Globus pallidus (tissue), 1 donor: Measurements from ENCODE around the gene PHF2.

Source experiments
- DNase-seq: peaks from one replicate; pipeline ENCODE4 v3.0.0-alpha.2; 2015; ENCODE audit warnings: low spot score

Gene PHF2

DNA sequence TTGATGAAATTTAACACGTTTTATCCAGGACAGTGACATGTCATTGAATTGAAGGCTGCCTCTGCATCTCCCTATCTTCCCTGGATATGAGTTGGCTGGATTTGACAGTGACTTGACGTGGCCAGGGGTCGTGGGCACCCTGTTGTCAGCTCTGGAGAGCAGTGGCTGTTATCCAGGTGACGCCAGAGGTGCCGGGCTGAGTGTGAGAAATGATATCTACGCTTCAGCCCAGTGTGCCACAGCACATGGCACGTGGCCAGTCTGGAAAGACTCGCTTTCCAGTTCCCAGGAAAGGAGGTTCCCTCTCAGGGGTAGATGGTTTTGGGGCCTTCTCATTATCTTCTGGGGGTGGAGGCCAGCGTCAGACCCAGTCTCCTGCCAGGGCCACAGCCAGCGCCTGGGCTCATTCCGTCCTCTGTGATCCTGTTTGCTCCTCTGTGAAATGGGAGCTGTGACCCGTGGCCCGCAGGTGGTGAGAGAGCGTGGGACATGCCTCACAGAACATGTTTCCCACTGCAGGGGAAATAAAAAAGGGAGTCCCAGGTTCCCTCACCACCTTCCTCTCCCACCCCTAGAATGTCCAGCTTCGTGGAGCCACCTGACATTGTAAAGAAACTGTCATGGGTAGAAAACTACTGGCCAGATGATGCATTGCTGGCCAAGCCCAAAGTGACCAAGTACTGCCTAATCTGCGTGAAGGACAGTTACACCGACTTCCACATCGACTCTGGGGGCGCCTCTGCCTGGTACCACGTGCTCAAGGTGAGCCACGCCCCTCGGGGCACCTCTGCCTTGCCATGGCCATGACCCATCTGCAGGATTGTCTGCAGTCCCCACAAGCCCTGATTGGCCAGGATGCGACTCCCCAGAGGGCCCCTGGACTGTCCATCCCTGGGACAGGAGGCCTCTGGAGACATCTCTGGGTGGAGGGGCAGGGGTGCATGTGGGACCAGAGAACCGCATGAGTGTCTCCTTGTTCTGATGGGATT lies 76.5 kb downstream of the PHF2 start:
- DNase-seq: no peak

DNA sequence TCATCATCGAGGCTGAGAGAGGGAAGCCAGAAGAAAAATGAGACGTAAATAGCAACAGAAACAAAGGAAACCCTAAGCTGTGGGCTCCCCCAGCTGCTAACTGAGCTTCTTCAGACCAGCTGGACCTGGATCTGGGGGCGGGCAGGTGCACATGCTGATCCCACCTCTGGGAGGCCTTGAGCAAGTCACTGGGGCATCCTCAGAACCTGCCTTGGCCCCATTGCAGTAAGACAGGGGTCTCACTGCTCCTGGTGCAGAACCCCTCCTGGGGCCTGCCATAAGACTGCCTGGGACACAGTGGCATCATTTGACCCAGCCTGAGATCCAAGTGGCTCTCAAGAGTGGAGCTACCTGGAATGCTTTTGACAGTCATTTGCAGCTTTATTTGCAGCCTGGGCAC lies 77.4 kb downstream of the PHF2 start:
- no peak for DNase-seq

DNA sequence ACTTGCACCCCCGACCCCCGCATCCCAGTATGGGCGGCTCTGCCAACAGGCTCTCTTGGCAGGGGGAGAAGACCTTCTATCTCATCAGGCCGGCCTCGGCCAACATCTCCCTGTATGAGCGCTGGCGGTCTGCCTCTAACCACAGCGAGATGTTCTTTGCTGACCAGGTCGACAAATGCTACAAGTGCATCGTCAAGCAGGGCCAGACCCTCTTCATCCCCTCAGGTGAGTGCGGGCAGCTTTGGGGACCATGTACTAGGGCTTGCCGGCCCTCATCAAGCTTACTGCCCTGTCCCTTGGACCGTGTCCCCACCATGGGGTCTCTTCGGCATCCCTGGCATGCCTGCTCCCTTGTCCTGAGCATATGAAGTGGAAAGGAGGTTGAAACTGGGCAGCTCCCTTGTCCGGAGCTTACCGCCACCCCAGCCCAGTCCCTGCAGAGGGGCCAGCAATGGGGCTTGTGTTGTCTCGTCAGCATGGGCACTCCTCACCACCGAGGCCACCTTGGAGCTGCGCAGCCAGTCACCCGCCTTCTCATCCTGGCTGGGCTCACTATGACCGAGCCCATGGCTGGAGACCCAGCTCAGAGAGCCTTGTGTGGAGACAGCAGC lies 78.1 kb downstream of the PHF2 start:
- no peak for DNase-seq

DNA sequence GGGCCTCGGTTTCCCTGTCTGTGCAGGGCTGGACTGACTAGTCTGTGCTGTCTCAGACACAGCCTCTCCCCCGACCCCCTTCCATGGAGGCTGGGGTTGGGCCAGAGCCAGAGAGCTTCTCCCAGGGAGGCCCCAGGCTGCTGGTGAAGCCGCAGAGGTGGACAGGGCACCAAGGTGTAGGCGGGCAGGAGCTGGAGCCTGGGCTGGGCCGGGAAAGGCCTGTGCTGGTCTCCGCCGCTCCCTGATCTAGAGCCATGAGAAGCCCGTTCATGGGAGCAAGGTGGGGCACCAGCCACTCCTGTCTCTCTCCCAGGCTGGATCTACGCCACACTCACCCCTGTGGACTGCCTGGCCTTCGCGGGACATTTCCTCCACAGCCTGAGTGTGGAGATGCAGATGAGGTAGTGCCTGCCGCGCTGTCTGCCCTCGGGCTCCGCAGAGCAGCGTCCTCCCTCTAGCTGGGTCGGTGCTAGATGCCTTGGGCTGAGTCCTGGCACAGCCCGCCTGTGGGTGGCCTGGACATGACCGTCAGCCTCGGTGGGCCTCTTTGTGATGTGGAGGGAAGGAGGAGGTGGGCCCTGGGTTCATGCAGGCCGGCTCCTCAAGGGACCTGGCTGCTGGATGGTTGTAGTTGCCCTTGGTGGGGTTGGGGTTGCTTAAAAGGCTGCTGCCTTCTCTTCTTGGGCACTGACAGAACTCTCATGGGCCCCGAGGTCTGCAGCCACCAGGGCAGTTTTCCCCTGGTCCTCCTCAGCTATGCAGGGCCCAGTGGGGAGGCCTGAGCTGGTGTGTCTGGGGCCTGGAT lies 79.4 kb downstream of the PHF2 start:
- no peak for DNase-seq

DNA sequence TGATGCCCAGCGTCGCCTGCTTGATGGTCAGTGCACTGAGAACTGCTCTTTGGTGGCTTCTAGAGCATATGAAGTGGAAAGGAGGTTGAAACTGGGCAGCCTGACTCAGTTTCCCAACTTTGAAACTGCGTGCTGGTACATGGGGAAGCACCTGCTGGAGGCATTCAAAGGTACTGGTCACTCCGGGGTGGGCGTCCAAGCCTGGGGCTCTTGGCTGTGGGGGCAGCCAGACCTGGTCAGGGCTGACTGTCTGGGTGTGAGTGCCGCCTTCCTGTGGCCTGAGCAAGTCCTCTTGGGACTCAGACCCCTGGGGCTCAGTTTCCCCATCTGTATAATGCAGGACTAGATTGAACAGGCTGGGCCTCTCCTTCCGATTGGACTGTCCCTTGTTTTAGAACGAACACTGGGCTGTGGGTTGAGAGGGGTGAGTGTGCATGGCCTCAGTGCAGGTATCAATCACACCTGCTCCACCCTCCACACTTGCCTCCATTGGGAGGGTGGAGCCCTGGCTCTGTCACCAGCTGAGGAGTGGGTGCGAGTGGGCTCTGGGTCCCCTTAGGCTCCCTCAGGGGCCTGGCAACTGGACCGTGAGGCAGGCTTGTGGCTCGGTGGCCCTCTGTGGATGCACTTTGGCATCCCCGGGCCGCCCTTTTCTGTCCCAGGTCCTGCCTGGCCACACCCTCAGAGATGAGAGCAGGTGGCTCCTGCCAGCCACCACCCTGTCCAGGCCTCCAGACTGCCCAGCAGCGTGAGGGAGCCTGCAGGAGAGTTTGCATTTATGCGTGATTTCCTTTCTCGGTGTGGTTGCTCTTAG lies 80.2 kb downstream of the PHF2 start:
- no peak for DNase-seq

DNA sequence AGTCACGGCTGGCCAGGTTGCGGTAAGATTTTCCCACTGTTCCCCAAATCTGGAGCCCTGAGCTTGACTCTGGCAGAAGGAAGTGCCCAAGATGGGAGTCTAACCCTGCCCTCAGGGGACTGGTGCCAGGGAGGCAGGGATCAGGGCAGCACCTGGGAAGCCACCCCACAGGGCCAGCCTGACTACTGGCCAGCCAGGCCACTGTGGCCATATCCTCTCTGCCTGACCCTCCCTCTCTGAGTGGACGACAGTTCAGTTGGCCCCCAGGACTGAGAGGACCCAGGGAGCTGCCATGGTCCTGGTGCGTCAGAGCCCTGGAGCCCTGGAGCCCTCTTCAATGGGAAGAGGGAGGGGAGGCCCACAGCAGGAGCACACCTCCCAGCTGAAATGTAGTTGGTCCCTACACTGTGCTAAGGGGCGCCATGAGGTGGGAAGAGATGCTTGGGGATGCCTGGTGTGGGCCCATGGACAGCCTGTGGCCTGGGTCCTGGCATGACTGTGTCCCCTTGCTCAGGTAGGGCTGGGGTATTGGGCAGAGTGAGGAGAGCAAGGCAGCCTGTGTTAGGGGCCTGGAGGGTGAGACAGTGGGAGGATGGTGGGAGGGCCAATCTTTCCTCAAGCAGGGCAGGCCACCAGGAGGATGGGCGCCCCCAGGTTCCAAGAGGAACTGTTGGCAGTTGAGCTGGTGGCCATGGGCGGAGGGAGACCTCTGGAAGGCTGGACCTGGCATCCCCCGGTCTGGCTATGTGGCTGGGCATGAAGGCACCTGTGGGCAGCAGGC lies 81.1 kb downstream of the PHF2 start:
- DNase-seq: no peak

DNA sequence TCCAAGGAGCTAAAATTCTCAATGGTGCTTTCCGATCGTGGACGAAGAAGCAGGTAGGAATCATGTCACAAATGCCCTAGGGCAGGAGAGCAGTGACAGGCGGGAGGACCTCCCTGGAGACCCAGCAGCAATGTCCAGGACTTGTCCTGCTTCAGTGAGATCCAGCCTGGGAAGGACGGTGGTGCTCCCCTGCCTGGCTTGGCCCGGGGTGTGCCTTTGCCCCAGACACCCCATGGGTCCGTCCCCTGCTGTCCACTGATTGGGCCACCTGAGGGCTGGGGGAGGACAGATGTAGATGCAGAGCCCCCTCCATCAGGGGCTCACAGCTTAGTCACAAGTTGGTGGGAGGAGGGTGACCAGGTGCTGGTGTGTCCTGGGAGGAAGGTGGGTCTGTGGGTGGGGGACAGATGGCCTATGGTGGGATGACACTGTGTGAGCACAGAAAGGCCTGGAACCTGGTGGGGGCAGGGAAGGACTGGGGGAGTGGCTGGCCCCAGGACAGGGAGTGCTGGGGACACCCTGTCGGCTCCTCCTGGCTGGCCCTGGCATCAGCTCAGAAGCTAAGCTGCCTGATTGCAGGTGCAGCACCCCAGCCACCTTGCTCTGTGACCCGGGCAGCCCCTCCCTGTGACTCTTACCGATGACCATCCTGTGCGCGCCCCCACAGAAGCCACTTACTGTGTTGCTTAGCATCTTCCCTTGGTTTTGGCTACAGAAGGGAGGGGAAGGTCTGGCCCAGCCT lies 82.0 kb downstream of the PHF2 start:
- no peak for DNase-seq

DNA sequence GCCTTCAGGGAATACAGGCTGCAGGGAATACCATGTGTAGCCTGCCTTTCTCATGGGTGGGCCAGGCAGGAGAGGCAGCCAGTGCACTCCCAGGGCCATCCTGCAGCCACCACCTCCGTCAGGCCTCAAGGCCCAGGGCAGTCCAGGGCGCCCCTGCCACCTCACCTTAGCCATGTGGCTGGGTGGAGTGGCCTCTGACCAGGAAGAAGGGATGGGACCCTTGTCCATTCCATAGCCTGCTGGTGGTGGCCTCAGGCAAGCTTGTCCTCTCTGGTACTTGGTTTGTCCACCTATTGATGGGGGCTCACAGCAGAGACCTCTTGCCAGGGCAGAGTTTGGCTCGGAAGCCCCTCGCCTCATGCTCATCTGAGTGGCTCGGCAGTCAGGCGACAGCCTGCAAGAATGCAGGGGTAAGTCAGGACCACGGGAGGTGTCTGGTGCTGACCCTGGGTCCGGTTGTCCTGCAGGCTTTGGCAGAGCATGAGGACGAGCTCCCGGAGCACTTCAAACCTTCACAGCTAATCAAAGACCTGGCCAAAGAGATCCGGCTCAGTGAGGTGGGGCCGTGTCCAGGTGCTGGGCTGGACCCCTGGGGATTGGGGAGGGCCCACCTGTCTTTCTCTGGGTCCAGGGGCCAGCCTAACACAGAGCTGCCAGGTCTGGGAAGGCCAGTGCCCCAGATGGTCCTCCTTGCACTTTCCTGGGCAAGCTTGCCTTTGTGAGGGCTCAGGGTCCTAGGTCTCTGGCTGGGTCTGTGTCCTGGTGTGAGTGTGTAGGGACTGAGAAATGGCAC lies 82.9 kb downstream of the PHF2 start:
- DNase-seq: no peak

DNA sequence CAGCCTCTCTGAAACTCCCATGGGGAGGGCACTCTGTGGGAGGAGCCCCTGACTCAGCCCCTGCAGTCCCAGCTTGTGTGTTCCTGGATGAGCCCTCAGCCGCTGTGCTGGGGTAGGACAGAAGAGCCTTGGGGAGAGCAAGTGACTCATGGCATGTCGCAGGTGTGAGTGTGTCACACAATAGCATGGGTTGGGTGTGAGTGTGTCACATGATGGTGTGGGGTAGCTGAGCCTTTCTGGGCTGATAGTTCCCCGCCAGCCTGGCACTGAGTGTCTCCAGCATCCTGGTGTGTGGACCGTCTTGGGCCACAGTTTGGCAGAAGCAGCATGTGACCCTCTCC lies 83.4 kb downstream of the PHF2 start:
- DNase-seq: no peak

DNA sequence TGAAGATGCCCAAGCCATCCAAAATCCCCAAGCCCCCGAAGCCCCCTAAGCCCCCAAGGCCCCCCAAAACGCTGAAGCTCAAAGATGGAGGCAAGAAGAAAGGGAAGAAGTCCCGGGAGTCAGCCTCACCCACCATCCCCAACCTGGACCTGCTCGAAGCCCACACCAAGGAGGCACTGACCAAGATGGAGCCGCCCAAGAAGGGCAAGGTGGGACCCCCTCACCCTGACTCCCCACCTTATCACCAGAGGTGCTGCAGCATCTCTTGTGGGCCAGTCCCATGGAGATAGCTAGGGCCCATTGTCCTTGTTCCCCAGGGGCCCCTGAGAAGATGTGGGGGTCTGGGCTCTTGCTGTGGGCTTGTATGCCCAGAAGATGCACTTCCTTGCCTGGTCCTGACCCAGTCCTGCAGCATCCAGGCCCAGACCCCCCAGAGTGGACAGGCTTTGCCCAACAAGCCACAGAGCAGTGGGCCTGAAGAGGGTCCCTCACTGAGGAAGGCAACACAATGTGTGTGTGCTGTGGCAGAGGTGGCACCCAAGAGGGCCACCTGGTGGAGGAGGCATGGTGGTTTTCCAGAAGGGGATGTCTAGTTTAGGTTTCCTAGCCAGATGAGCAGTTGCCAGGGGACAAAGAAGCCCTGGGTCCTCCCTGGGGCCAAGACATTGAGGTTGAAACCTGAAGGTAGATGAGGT lies 84.1 kb downstream of the PHF2 start:
- no peak for DNase-seq

DNA sequence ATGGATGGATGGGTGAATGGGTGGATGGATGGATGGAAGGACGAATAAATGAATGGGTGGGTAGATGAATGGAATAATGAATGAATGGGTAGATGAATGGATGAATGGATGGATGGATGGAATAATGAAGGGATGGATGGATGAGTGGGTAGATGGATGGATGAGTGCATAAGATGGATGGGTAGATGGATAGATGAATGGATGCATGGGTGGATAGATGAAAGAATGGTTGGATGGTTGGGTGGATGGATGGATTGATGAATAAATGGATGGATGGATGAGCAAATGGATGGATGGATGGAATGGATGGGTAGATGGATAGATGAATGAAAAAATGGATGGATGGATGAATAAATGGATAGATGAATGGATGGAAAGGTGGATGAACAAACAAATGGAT lies 85.2 kb downstream of the PHF2 start:
- DNase-seq: no peak

DNA sequence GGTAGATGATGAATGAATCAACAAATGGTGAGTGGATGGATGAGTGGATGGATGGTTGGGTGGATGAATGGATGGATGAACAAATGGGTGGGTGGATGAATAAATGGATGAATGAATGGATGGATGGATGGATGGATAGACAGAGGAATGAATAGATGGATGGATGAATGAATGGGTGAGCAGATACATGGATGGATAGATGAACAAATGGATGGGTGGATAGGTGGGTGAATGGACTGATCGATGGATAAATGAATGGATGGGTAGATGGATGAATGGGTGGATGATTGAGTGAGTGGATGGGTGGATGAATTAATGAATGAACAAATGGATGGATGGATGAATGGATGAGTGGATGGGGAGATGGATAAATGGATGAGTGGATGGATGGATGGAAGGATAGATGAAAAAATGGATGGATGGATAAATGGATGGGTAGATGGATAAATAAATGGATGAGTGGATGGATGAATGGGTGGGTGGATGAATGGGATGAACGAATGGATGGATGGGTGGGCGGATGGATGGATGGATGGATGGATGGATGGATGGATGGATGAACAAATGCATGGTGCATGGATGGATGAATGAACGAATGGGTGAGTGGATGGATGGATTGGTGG lies 85.7 kb downstream of the PHF2 start:
- DNase-seq: no peak

DNA sequence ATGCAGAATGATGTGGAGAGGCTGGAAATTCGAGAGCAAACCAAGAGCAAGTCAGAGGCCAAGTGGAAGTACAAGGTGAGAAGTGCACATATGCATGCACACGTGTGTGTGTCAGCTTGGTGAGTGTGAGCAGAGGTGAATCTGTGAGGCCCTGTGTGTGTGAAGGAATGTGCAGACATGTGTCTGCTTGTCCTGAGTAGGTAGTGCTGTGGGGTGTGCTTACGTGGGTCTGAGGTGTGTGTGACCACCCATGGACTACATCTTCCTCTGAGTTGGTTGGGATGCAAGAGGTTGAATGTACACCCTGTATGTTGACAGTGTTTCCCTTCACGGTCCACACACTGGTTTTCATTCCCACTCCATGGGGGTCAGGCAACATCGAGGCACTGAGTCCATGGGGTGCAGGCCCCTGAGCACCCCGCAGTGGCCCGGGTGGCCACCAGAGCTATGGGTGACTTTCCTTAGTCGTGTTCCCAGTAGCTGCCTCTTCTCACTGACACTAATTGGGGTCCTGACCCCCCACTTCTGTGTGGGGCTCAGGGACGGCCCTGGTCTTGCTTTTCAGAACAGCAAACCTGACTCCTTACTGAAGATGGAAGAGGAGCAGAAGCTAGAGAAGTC lies 86.7 kb downstream of the PHF2 start:
- DNase-seq: no peak

DNA sequence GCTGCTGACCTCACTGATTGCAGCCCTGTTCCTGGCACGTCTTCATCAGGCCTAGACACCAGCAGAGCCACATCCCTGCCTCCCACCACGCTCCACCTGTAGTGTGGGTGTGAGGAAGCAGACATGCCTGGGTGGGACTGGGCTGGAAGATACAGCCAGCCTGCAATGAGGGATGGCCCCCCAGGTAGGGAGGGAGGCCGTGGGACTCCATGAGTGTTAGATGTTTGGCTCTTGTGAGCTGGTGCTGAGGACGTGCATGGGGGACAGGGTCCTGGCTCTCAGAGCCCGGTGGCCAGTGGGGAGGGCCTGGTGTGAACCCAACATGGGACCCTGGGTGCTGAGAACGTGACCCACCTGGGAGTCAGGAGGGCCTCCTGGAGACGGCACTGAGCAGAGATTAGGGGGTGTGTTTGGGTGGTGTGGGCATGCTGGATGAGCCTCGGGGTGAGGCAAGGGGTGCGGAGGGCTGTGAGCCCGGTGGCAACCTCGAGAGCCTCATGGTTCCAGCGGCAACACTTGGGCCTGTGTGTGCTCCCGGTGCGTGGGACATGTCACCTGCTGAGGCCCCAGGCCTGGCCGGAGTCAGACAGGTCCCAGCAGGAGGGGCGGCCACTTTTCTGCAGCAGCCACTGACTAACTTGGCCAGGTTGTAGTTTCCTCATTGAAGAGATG lies 87.6 kb downstream of the PHF2 start:
- no peak for DNase-seq

DNA sequence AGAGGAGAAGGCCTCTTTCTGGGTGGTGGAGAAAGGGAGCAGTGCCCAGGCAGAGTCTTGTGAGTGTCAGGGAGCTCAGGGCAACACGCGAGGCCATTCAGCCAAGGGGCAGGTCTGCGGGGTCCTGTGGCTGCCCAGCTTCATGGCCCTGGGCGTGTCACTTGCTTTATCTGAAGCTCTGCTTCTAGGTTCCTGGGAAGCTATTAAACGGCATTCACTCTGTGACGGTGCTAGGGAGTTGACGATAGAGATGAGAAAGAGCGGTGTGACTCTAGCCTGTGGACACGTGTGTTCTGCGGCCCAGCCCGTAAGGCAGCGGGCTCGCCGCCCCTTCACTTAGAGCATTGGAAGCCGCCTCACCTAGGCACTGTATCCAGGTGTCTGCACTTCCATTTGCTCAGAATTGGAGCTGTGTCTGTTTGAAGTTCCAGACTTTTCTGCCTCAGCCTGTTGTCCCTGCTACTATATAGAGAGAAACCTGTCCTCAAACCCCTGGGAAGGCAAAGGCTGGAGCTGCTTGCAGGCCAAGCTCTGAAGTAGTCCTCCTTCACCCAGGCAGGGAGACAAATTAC lies 88.3 kb downstream of the PHF2 start:
- no peak for DNase-seq

DNA sequence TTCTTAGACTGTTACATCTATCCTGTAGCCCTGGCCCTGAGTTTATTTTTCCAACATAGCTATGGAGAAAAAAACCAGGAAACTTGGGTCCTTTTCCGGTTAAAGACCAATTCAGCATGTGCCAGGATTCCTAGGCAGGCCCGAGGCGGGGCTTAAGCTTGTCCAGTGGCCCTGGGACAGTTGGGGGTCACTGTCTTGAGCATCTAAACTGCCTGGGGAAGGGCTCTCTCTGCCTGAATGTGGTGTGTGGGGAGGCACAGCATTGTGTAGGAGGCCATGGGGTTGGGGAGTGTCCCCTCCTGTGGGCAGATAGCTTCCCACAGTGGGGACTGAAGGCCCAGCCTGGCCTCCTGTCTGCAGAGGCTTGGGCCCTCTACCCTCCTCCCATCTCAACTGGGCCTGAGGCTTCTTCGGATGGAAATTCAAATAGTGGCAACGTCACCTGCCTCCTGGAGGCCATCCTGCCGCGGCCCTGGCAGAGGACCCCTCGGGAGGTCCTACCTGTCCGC lies 88.8 kb downstream of the PHF2 start:
- no peak for DNase-seq
